GM19467 (cell line): ENCODE measurements around the gene SMG6.

Experiments used
- ATAC-seq: cut with Tn5 transposase; IDR thresholded peaks from one replicate; pipeline ENCODE4 v1.9.1; 2021; ENCODE audit warnings: mild to moderate bottlenecking, moderate library complexity; ENCODE audit not compliant: unreplicated experiment

The SMG6 gene

GRCh38 chr17:2084766-2085647, 218.6 kb downstream of the SMG6 start:
- ATAC-seq = no peak

- no peak for ATAC-seq
Measured at GRCh38 chr17:2084036-2084765, 219.4 kb downstream of the SMG6 start.

- ATAC-seq = no peak
Measured at GRCh38 chr17:2083613-2084035, 220.0 kb downstream of the SMG6 start.

- no peak for ATAC-seq
Measured at GRCh38 chr17:2082003-2082781, 221.4 kb downstream of the SMG6 start.

GRCh38 chr17:2081564-2081963, 222.0 kb downstream of the SMG6 start:
- no peak for ATAC-seq

GRCh38 chr17:2077040-2077439, 226.5 kb downstream of the SMG6 start:
- ATAC-seq = no peak

GRCh38 chr17:2076087-2076984, 227.2 kb downstream of the SMG6 start:
- ATAC-seq = no peak

- ATAC-seq = no peak
Measured at GRCh38 chr17:2075336-2076086, 228.1 kb downstream of the SMG6 start.

GRCh38 chr17:2074919-2075318, 228.7 kb downstream of the SMG6 start:
- no peak for ATAC-seq

- no peak for ATAC-seq
Measured at GRCh38 chr17:2071455-2072281, 231.9 kb downstream of the SMG6 start.

- no peak for ATAC-seq
Measured at GRCh38 chr17:2071024-2071385, 232.6 kb downstream of the SMG6 start.

GRCh38 chr17:2070241-2071023, 233.2 kb downstream of the SMG6 start:
- ATAC-seq = peak; percentile 66

GRCh38 chr17:2068519-2069051, 235.0 kb downstream of the SMG6 start:
- no peak for ATAC-seq

GRCh38 chr17:2068031-2068518, 235.5 kb downstream of the SMG6 start:
- no peak for ATAC-seq

GRCh38 chr17:2067608-2068024, 236.0 kb downstream of the SMG6 start:
- no peak for ATAC-seq

- ATAC-seq = no peak
Measured at GRCh38 chr17:2067048-2067561, 236.5 kb downstream of the SMG6 start.

- ATAC-seq = no peak
Measured at GRCh38 chr17:2065949-2066400, 237.6 kb downstream of the SMG6 start.
